ENCODE measurements around the gene NCAPD3. TPM values are rescaled to one million over a fixed set of nuclear protein-coding genes. Genes with fewer than 3 reads are reported as not detected.

Gene NCAPD3
- total and polyA plus RNA-seq, 9 of the 15 experiments (the other 6 are each of a cell fraction or from before 2014, with no cell fraction given), result 23.6 to 80.6 (median 58.6) TPM

- TF ChIP-seq, protein P1, sequence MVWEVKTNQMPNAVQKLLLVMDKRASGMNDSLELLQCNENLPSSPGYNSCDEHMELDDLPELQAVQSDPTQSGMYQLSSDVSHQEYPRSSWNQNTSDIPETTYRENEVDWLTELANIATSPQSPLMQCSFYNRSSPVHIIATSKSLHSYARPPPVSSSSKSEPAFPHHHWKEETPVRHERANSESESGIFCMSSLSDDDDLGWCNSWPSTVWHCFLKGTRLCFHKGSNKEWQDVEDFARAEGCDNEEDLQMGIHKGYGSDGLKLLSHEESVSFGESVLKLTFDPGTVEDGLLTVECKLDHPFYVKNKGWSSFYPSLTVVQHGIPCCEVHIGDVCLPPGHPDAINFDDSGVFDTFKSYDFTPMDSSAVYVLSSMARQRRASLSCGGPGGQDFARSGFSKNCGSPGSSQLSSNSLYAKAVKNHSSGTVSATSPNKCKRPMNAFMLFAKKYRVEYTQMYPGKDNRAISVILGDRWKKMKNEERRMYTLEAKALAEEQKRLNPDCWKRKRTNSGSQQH (CRISPR knock-in tag; IDR thresholded peaks at IDR 0.05), result no peak
- no peak for TF ChIP-seq ZNF778 (CRISPR knock-in tag; IDR thresholded peaks at IDR 0.05)
- no peak for TF ChIP-seq HIVEP1 (CRISPR knock-in tag; IDR thresholded peaks at IDR 0.05)
- TF ChIP-seq CXXC5 (CRISPR knock-in tag; IDR thresholded peaks at IDR 0.05), result no peak
- no peak for TF ChIP-seq HLTF (IDR thresholded peaks at IDR 0.05)
- TF ChIP-seq ZBTB5 (IDR thresholded peaks at IDR 0.05), result no peak
These were observed 42.7 kb upstream of the NCAPD3 start (continued) for GRCh38 chr11:134266440-134266839.

- no peak overlapping the region for H2AFZ ChIP-seq (ENCODE audit: low read depth, low read length)
- BruUV-seq (replicated peaks), result TSS peak; percentile 27
- no peak overlapping the region for H3K9ac ChIP-seq (ENCODE audit: insufficient read depth in 1 of 2, low read depth in 2 of 2, low read length in 2 of 2)
- H3K79me2 ChIP-seq (ENCODE audit: control insufficient read depth, insufficient read depth, low read length), result no peaks in the 10 kb centered on the region
- ChIA-PET CTCF (ENCODE audit: low intra/inter-chr PET ratio) (no interaction called here), POLR2A (interaction anchor here (0.6 to 1.5 kb wide), 4 partner anchors 8 to 159 kb away, joined by 3 to 4 read pairs (median 4); no protein-coding TSS in a partner anchor)
- peaks cover 0 to 3% of the 10 kb centered on the region in 2 experiments; a peak in 2 of 5 replicates for H3K4me1 ChIP-seq (replicated peaks in 1 of 2; ENCODE audit: control insufficient read depth in 2 of 2, insufficient read depth in 2 of 2, low read length in 2 of 2)
- intact Hi-C loops (cut with micrococcal nuclease), result no loop called here
- in situ Hi-C loops (cut with MboI), result no loop called here
- H3K9me1 ChIP-seq (ENCODE audit: control insufficient read depth, insufficient read depth, low read length), result no peaks in the 10 kb centered on the region
- H3K4me2 ChIP-seq (ENCODE audit: insufficient read depth, low read length), result no peak overlapping the region
- FAIRE-seq (no peak), DNase-seq (ENCODE audit: extremely low read depth in 1 of 4, low spot score in 3 of 4) (no peak), ATAC-seq (no peak)
- peaks cover 2 to 7% of the 10 kb centered on the region in 2 experiments; a peak in 3 of 5 replicates for H3K27me3 ChIP-seq (ENCODE audit: control insufficient read depth in 2 of 2, insufficient read depth in 2 of 2, low read length in 2 of 2)
- H3K27ac ChIP-seq (ENCODE audit: extremely low read depth, low read depth, low read length), result no peak overlapping the region
- TF ChIP-seq, protein P2, sequence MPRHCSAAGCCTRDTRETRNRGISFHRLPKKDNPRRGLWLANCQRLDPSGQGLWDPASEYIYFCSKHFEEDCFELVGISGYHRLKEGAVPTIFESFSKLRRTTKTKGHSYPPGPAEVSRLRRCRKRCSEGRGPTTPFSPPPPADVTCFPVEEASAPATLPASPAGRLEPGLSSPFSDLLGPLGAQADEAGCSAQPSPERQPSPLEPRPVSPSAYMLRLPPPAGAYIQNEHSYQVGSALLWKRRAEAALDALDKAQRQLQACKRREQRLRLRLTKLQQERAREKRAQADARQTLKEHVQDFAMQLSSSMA (CRISPR knock-in tag; IDR thresholded peaks at IDR 0.05), result no peak
- no peak for TF ChIP-seq MAZ (CRISPR knock-in tag; conservative IDR thresholded peaks at IDR 0.05 in 1 of 2, IDR thresholded peaks at IDR 0.05 in 1 of 2)
- no peak for TF ChIP-seq MYC (IDR thresholded peaks at IDR 0.05; ENCODE audit: low read depth, low read length)
- no peak for TF ChIP-seq MYC (CRISPR knock-in tag; IDR thresholded peaks at IDR 0.05; ENCODE audit: borderline replicate concordance, low read depth)
- no peak for TF ChIP-seq ZFP36 (IDR thresholded peaks at IDR 0.05; ENCODE audit: low read depth, low read length, partially characterized antibody)
- no peak for TF ChIP-seq ZC3H11A (IDR thresholded peaks at IDR 0.05; ENCODE audit: low read depth, low read length)
- TF ChIP-seq BRCA1 (IDR thresholded peaks at IDR 0.05), result no peak
- TF ChIP-seq BRCA1 (CRISPR knock-in tag; IDR thresholded peaks at IDR 0.05), result no peak
- 69% methylated on average over 7 of the region's 7 CpGs for WGBS (ENCODE audit: insufficient coverage, low coverage, missing lambda C conversion rate)
- H4K20me1 ChIP-seq (replicated peaks; ENCODE audit: control insufficient read depth, insufficient read depth, low read length), result no peaks in the 10 kb centered on the region
- H3K36me3 ChIP-seq (ENCODE audit: control insufficient read depth, insufficient read depth, low read length), result peaks cover 33% of the 10 kb centered on the region; the same call in 2 of the 3 replicates
- H3K9me3 ChIP-seq (replicated peaks; ENCODE audit: control insufficient read depth, insufficient read depth, low read depth, low read length), result no peaks in the 10 kb centered on the region
- H3K4me3 ChIP-seq, result no peak overlapping the region
These were observed 41.4 kb upstream of the NCAPD3 start for GRCh38 chr11:134264966-134265764.
